HepG2 (cell line): Measurements from ENCODE around the gene LRRC15. TPM values are rescaled to one million over a fixed set of nuclear protein-coding genes. Genes with fewer than 3 reads are reported as not detected.
A peak's percentile ranks its signal among the peaks of the same experiment; 100 is the strongest.

ENCODE experiments used
- ATAC-seq: fragments of 200-7000 bp; cut with Tn5 transposase; 3 replicates; pipeline ENCODE4 v1.9.1; 2020; ENCODE audit warnings: mild to moderate bottlenecking, moderate library complexity
- BruUV-seq: library from RNA; stranded (reverse); fragments of 400-500 nt; replicated peaks from 2 replicates; lab custom pipeline; 2021; lab: Mats Ljungman, UMichigan
- CTCF ChIA-PET: fragments of 300-600 bp; formaldehyde crosslinking; extraction: SDS; loops from one replicate; lab custom pipeline; 2021; ENCODE audit warnings: low total read pairs, inconsistent platforms, low intra/inter-chr PET ratio; lab: Yijun Ruan, JAX
- POLR2A ChIA-PET: fragments of 350-600 bp; sonication (Branson Sonifier 250); formaldehyde crosslinking; loops from one replicate; lab custom pipeline; 2020; ENCODE audit warnings: antibody characterized with exemption, inconsistent platforms; lab: Yijun Ruan, JAX
- DNase-seq: peaks from one replicate; pipeline ENCODE4 v3.0.0-alpha.2; 2015; ENCODE audit warnings: low spot score
- FAIRE-seq: peaks from 3 replicates; lab custom pipeline; 2011; peaks lifted over from hg19 to GRCh38; lab: Jason Lieb, UNC
- H2AFZ ChIP-seq: one replicate; pipeline ENCODE4 v1.6.1; 2011; ENCODE audit warnings: low read length, inconsistent platforms
- H3K27ac ChIP-seq: fragments of 300-600 bp; 3 replicates; pipeline ENCODE4 v1.8.0; 2011; ENCODE audit warnings: mixed run types, mild to moderate bottlenecking, mixed read lengths, low read length, inconsistent platforms; ENCODE audit not compliant: insufficient read depth; ENCODE audit errors: extremely low read length
- H3K27me3 ChIP-seq, 2 experiments: fragments of 200-600 bp in 1 of 2; 2 replicates in 1 of 2; 3 replicates in 1 of 2; pipeline versions ENCODE4 v1.6.0 to v1.8.0; 2011; ENCODE audit warnings: low read length in 2 of 2, mild to moderate bottlenecking in 2 of 2, moderate library complexity in 2 of 2, inconsistent platforms in 1 of 2; ENCODE audit not compliant: insufficient read depth in 2 of 2, control insufficient read depth in 1 of 2
- H3K36me3 ChIP-seq, 2 experiments: fragments of 200-600 bp in 1 of 2; replicated peaks in 1 of 2; 2 replicates in 1 of 2; 3 replicates in 1 of 2; pipeline versions ENCODE4 v1.5.1 to v1.8.0; 2011; ENCODE audit warnings: low read length in 2 of 2, inconsistent platforms in 1 of 2; ENCODE audit not compliant: insufficient read depth in 2 of 2, control insufficient read depth in 1 of 2
- H3K4me1 ChIP-seq: 2 replicates; pipeline ENCODE4 v1.5.1; 2012; ENCODE audit warnings: low read length, inconsistent platforms; ENCODE audit not compliant: insufficient read depth
- H3K4me2 ChIP-seq: 2 replicates; pipeline ENCODE4 v1.6.0; 2011; ENCODE audit warnings: low read depth, low read length, inconsistent platforms
- H3K4me3 ChIP-seq, 3 experiments: fragments of 200-600 bp in 1 of 3; sonication (generic), shearing (Covaris generic) in 1 of 3; replicated peaks in 1 of 3; 2 replicates each; pipeline ENCODE4 v1.5.1; 2011 to 2016; ENCODE audit warnings: low read length in 3 of 3, inconsistent platforms in 2 of 3, low read depth in 2 of 3, mild to moderate bottlenecking in 2 of 3, control low read depth in 1 of 3, mixed read lengths in 1 of 3; ENCODE audit not compliant: insufficient read depth in 1 of 3
- H3K79me2 ChIP-seq: one replicate; pipeline ENCODE4 v1.6.1; 2011; ENCODE audit warnings: low read length, inconsistent platforms; ENCODE audit not compliant: insufficient read depth
- H3K9ac ChIP-seq: 2 replicates; pipeline ENCODE4 v1.6.0; 2011; ENCODE audit warnings: mild to moderate bottlenecking, low read depth, low read length, inconsistent platforms; ENCODE audit not compliant: insufficient read depth
- H3K9me3 ChIP-seq: 2 replicates; pipeline ENCODE4 v1.5.1; 2012; ENCODE audit warnings: mild to moderate bottlenecking, low read length
- H4K20me1 ChIP-seq: 2 replicates; pipeline ENCODE4 v1.6.0; 2011; ENCODE audit warnings: inconsistent platforms, mild to moderate bottlenecking, low read length, moderate library complexity; ENCODE audit not compliant: insufficient read depth
- ZBTB21 ChIP-seq: sonication (generic); formaldehyde crosslinking; IDR thresholded peaks from 2 replicates; pipeline ENCODE4 v1.4.0; 2020; ENCODE audit warnings: missing genetic modification reagents
- ZBTB7A ChIP-seq: sonication (generic); formaldehyde crosslinking; IDR thresholded peaks from 2 replicates; pipeline ENCODE4 v1.8.0; 2022; ENCODE audit warnings: mild to moderate bottlenecking, missing genetic modification reagents
- ZFP1 ChIP-seq: IDR thresholded peaks from 2 replicates; pipeline ENCODE4 v1.6.1; 2016
- ZNF891 ChIP-seq: sonication (generic); formaldehyde crosslinking; IDR thresholded peaks from 2 replicates; pipeline ENCODE4 v1.5.0; 2020; ENCODE audit warnings: mild to moderate bottlenecking, missing genetic modification reagents
- ZSCAN21 ChIP-seq: sonication (generic); formaldehyde crosslinking; IDR thresholded peaks from 2 replicates; pipeline ENCODE4 v1.8.0; 2022; ENCODE audit warnings: mild to moderate bottlenecking, missing genetic modification reagents, moderate library complexity, borderline replicate concordance
- WGBS: methylation state at CpG from one replicate; pipeline ENCODE4 v1.1.6; 2017; ENCODE audit warnings: low lambda C conversion rate; 5-methylcytosine and 5-hydroxymethylcytosine counted together
- in situ Hi-C: cut with HindIII; loops from 2 replicates; pipeline ENCODE4 v1.10.0; 2017; ENCODE audit warnings: low pct_unique_long_range_greater_than_20kb; ENCODE audit not compliant: extremely low pct_ligation_motif_present
- intact Hi-C: fragments of 100-400 bp; cut with micrococcal nuclease; formaldehyde crosslinking; loops from one replicate; pipeline ENCODE4 v1.10.0; 2022; ENCODE audit not compliant: unreplicated experiment
- polyA plus RNA-seq, 8 experiments: library from polyadenylated mRNA; depleted of rRNA in 3 of 8; stranded (reverse) in 7 of 8; unstranded in 1 of 8; fragments of >200 nt; fragmentation: Illumina TruSeq in 4 of 8; extraction: Trizol in 4 of 8; gene quantifications; 2 replicates each; pipeline versions ENCODE4 v1.2.1 to v1.2.3, GENCODE V29; 2011 to 2016; ENCODE audit warnings: low read depth in 4 of 8, missing spikeins in 1 of 8, mixed read lengths in 1 of 8; ENCODE audit not compliant: insufficient read depth in 1 of 8
- total RNA-seq, 5 experiments: library from RNA; depleted of rRNA; stranded (reverse); fragments of >200 nt; fragmentation: Illumina TruSeq; extraction: Trizol; gene quantifications; 2 replicates each; pipeline ENCODE4 v1.2.3, GENCODE V29; 2016; ENCODE audit warnings: low read depth in 1 of 5

LRRC15 gene
- total and polyA plus RNA-seq, 2 of the 13 experiments (the other 11 are each of a cell fraction or from before 2014, with no cell fraction given), result not detected

GRCh38 chr3:194390835-194391234 lies 21.3 kb upstream of the LRRC15 start:
- H3K36me3 ChIP-seq, result no peaks in the 10 kb centered on the region
- H3K27me3 ChIP-seq, result peaks cover 2 to 23% of the 10 kb centered on the region in 2 experiments; a peak in 3 of 5 replicates
- no peaks in the 10 kb centered on the region for H4K20me1 ChIP-seq
- no peak overlapping the region for H3K4me2 ChIP-seq
- no peak for FAIRE-seq
- ChIA-PET POLR2A (no interaction called here), CTCF (no interaction called here)
- in situ Hi-C loops, result no loop called here
- no peak for DNase-seq
- H3K79me2 ChIP-seq, result no peaks in the 10 kb centered on the region
- no peak overlapping the region for H3K9ac ChIP-seq
- H3K27ac ChIP-seq, result no peak overlapping the region
- H2AFZ ChIP-seq, result no peak overlapping the region
- no TSS peak for BruUV-seq
- intact Hi-C loops, result no loop called here
- 0 out of 2 replicates have a peak, but pooled peaks cover 4% of the 10 kb centered on the region for H3K9me3 ChIP-seq
- peak; percentile 78; the same call in 1 of the 2 replicates for TF ChIP-seq ZFP1 (CRISPR knock-in tag)
- TF ChIP-seq ZBTB7A (CRISPR knock-in tag), result no peak
- no peak for ATAC-seq
- H3K4me3 ChIP-seq, result no peak overlapping the region
- H3K4me1 ChIP-seq, result peaks cover 17% of the 10 kb centered on the region

- H3K27ac ChIP-seq, result no peak overlapping the region
- H3K27me3 ChIP-seq, result peaks cover 7 to 32% of the 10 kb centered on the region in 2 experiments; a peak in 4 of 5 replicates
- ChIA-PET CTCF (no interaction called here), POLR2A (no interaction called here)
- ATAC-seq (no peak), DNase-seq (no peak), FAIRE-seq (no peak)
- no peak overlapping the region for H3K4me2 ChIP-seq
- no peak overlapping the region for H2AFZ ChIP-seq
- 0 out of 2 replicates have a peak, but pooled peaks cover 4% of the 10 kb centered on the region for H3K9me3 ChIP-seq
- WGBS, result 67% methylated on average over 8 of the region's 8 CpGs
- H3K4me1 ChIP-seq, result peaks cover 9% of the 10 kb centered on the region; the same call in 1 of the 2 replicates
- intact Hi-C loops, result no loop called here
- no peak for TF ChIP-seq ZSCAN21 (CRISPR knock-in tag)
- TF ChIP-seq ZBTB21 (CRISPR knock-in tag), result no peak
- no peak for TF ChIP-seq ZNF891 (CRISPR knock-in tag)
- H3K9ac ChIP-seq, result no peak overlapping the region
- no peaks in the 10 kb centered on the region for H3K36me3 ChIP-seq
- in situ Hi-C loops, result no loop called here
- H3K79me2 ChIP-seq, result no peaks in the 10 kb centered on the region
- H4K20me1 ChIP-seq, result no peaks in the 10 kb centered on the region
- H3K4me3 ChIP-seq, result no peak overlapping the region
- BruUV-seq, result no TSS peak
Observed at GRCh38 chr3:194389269-194389668, 19.7 kb upstream of the LRRC15 start.
